ENCODE results near the gene TGFBR1.

The TGFBR1 gene

GRCh38 chr9:99125446-99125845, 20.5 kb downstream of the TGFBR1 start:
- no peak overlapping the region for H3K4me3 ChIP-seq (ENCODE audit: low read length)
- TF ChIP-seq CTCF (conservative IDR thresholded peaks at IDR 0.05; ENCODE audit: low read depth, low read length) = no peak
- DNase-seq (ENCODE audit: low read depth) = no peak

- peak; percentile 57 for DNase-seq (ENCODE audit: low read depth)
- no peak overlapping the region for H3K4me3 ChIP-seq (ENCODE audit: low read length)
- no peak for TF ChIP-seq CTCF (conservative IDR thresholded peaks at IDR 0.05; ENCODE audit: low read depth, low read length)
Observed at GRCh38 chr9:99126312-99126711, 21.4 kb downstream of the TGFBR1 start.

- TF ChIP-seq CTCF (conservative IDR thresholded peaks at IDR 0.05; ENCODE audit: low read depth, low read length) = no peak
- DNase-seq (ENCODE audit: low read depth) = no peak
- no peak overlapping the region for H3K4me3 ChIP-seq (ENCODE audit: low read length)
Observed at GRCh38 chr9:99127356-99128132, 22.6 kb downstream of the TGFBR1 start.

- DNase-seq (ENCODE audit: low read depth) = no peak
- H3K4me3 ChIP-seq (ENCODE audit: low read length) = no peak overlapping the region
- no peak for TF ChIP-seq CTCF (conservative IDR thresholded peaks at IDR 0.05; ENCODE audit: low read depth, low read length)
Observed at GRCh38 chr9:99128133-99128406, 23.2 kb downstream of the TGFBR1 start.

- TF ChIP-seq CTCF (conservative IDR thresholded peaks at IDR 0.05; ENCODE audit: low read depth, low read length) = no peak
- no peak for DNase-seq (ENCODE audit: low read depth)
- no peak overlapping the region for H3K4me3 ChIP-seq (ENCODE audit: low read length)
Observed at GRCh38 chr9:99129091-99129490, 24.2 kb downstream of the TGFBR1 start.

- no peak for TF ChIP-seq CTCF (conservative IDR thresholded peaks at IDR 0.05; ENCODE audit: low read depth, low read length)
- H3K4me3 ChIP-seq (ENCODE audit: low read length) = no peak overlapping the region
- no peak for DNase-seq (ENCODE audit: low read depth)
Observed at GRCh38 chr9:99130069-99130468, 25.2 kb downstream of the TGFBR1 start.

GRCh38 chr9:99133145-99133544, 28.2 kb downstream of the TGFBR1 start:
- no peak overlapping the region for H3K4me3 ChIP-seq (ENCODE audit: low read length)
- no peak for DNase-seq (ENCODE audit: low read depth)
- TF ChIP-seq CTCF (conservative IDR thresholded peaks at IDR 0.05; ENCODE audit: low read depth, low read length) = no peak
